GM21825 (cell line): ENCODE measurements around the gene LRP10.

Experiments
- ATAC-seq: cut with Tn5 transposase; IDR thresholded peaks from one replicate; pipeline ENCODE4 v1.9.1; 2021; ENCODE audit warnings: mild to moderate bottlenecking, moderate library complexity; ENCODE audit not compliant: unreplicated experiment

The LRP10 gene

GRCh38 chr14:22915886-22916521 lies 44.5 kb downstream of the LRP10 start:
- ATAC-seq: no peak

- ATAC-seq: peak; percentile 90
Measured at GRCh38 chr14:22918804-22919600, 47.5 kb downstream of the LRP10 start, which contains the start of gene RBM23. Gene RBM23, minus strand, starts transcription at chr14:22919149.

- ATAC-seq: no peak
Measured at GRCh38 chr14:22919601-22919921, 48.0 kb downstream of the LRP10 start.

- ATAC-seq: no peak
Measured at GRCh38 chr14:22920697-22921096, 49.2 kb downstream of the LRP10 start.

GRCh38 chr14:22922294-22922693 lies 50.8 kb downstream of the LRP10 start:
- ATAC-seq: no peak

- no peak for ATAC-seq
Measured at GRCh38 chr14:22923746-22924145, 52.2 kb downstream of the LRP10 start.

- ATAC-seq: no peak
Measured at GRCh38 chr14:22925513-22925912, 54.0 kb downstream of the LRP10 start.

- ATAC-seq: no peak
Measured at GRCh38 chr14:22926316-22926715, 54.8 kb downstream of the LRP10 start.

GRCh38 chr14:22928237-22929103 lies 56.9 kb downstream of the LRP10 start:
- ATAC-seq: no peak

GRCh38 chr14:22929104-22929960 lies 57.8 kb downstream of the LRP10 start, which contains the start of gene PRMT5:
Gene PRMT5, minus strand, starts transcription at chr14:22929376. Its CDS starts 15 bp downstream, at chr14:22929361.
- ATAC-seq: peak; percentile 90

- ATAC-seq: no peak
Measured at GRCh38 chr14:22929961-22930364, 58.4 kb downstream of the LRP10 start.
